Sigmoid colon (tissue), 4 donors: ENCODE data around the gene ADAMTS17.

Experiments used
- CTCF ChIP-seq, 4 experiments: fragments of 450-650 bp in 3 of 4; fragments of 200-600 bp in 1 of 4; IDR thresholded peaks; one replicate each; pipeline ENCODE4 v1.5.1; 2016 to 2019; ENCODE audit warnings: antibody characterized with exemption in 4 of 4, mild to moderate bottlenecking in 3 of 4, moderate library complexity in 2 of 4
- EP300 ChIP-seq, 4 donors: sonication (generic); formaldehyde crosslinking; IDR thresholded peaks; one replicate each; pipeline ENCODE4 v1.6.1; 2017; ENCODE audit warnings: antibody characterized with exemption in 4 of 4
- POLR2A ChIP-seq, 2 donors: fragments of 450-650 bp; IDR thresholded peaks; one replicate each; pipeline ENCODE4 v1.6.1; 2016; ENCODE audit warnings: antibody characterized with exemption in 2 of 2, mild to moderate bottlenecking in 2 of 2, moderate library complexity in 2 of 2
- POLR2AphosphoS5 ChIP-seq, 4 donors: sonication (generic); formaldehyde crosslinking; IDR thresholded peaks; one replicate each; pipeline ENCODE4 v1.6.1; 2017; ENCODE audit warnings: antibody characterized with exemption in 4 of 4

- TF ChIP-seq CTCF (IDR thresholded peaks at IDR 0.05) (no peak), POLR2A (IDR thresholded peaks at IDR 0.05) (no peak), EP300 (IDR thresholded peaks at IDR 0.05) (no peak), POLR2AphosphoS5 (IDR thresholded peaks at IDR 0.05) (no peak)
Observed at GRCh38 chr15:100019601-100020000, 322.2 kb downstream of the ADAMTS17 start.
